HG03432 (cell line): Measurements from ENCODE around the gene NACA.
"Not testable (repeated sequence)": the region's sequence is repeated elsewhere in the genome, so short reads cannot be mapped to it uniquely, and the experiment has no call there.

Experiments
- ATAC-seq: cut with Tn5 transposase; IDR thresholded peaks from one replicate; pipeline ENCODE4 v1.9.1; 2021; ENCODE audit warnings: mild to moderate bottlenecking, moderate library complexity; ENCODE audit not compliant: unreplicated experiment

Gene NACA

GRCh38 chr12:56725723-56726102, 614 bp upstream of the NACA start:
- no peak for ATAC-seq

GRCh38 chr12:56724701-56724971, 463 bp downstream of the NACA start:
- ATAC-seq, result no peak

DNA sequence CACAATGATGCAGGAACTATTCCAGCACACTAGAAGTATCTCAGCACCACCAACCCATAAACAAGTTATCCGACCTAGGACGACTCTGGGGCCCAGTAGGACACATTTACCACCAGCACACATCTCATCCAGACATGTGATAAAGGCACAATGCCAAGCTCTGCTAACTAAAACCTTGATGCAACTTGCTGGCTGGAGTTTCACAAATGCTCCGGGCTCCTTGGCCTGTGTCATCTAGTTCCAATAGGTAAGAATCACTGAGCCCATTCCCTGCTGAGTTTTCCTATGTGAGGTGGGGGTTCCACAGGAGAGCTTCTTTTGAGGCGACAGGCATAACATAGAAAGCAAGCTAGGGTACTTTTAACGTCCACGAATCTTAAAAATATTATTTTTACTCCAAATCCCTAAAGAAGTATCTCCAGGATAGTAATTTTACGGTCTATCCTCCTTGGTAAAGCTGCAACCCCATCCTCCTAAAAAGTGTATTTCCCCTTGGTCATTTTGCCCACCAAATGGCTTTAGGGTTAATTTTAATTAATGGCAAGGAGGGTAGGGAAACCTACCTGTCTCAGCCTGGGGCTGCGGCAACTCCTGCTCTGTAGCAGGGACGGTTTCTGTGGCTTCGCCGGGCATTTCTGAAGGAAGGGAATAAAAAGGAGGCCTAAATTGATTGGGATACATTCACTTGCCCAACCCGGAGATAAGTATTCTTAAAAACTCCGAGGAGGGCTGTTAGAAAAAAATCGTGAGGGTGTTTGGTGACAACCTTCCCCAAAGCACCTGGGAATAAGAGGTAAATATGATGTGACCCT, 1.0 kb downstream of the NACA start:
- ATAC-seq, result no peak

- ATAC-seq, result no peak
These were observed 1.7 kb downstream of the NACA start for GRCh38 chr12:56723352-56723751.

DNA sequence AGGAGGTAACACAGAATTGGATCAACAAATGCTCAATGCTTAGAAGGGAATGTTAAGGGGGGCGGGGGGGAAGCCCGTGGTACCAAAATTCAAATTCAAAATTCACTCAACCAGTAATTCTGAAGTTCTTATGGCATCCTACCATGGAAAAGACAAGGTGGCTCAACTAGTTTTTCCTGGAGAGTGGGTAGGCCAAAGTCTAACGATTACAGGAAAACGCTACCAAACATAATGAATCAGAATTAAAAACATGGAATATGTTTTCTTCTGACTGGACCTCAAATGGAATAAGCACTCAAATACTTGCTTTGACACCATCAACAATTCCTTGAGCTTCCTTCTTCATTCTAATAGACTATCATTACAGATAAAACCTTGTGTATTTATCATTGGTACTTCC, 2.3 kb downstream of the NACA start:
- no peak for ATAC-seq

- ATAC-seq, result no peak
These were observed 3.4 kb downstream of the NACA start for GRCh38 chr12:56721721-56722120.

- no peak for ATAC-seq
These were observed 3.9 kb downstream of the NACA start for GRCh38 chr12:56721216-56721615.

GRCh38 chr12:56720731-56721151, 4.4 kb downstream of the NACA start:
- ATAC-seq, result no peak

DNA sequence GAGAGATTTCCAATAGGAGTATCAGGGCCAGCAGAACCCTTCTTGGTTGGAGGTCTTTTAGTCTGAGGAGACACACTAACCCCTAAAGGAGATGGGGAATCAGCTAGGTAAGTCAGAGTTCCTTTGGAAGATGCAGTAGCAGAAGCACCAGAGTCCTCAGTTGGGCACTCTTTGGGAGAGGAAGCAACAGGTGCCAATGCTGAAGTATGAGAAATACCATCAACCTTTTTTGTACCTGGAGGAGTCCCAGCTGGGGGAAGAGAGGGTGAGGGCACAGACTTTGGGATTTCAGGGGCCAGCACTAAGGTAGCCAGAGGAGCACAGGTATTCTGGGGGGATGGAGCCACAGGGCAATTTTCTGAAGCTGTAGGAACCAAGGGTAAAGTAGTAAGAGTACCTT, 6.0 kb downstream of the NACA start:
- no peak for ATAC-seq

DNA sequence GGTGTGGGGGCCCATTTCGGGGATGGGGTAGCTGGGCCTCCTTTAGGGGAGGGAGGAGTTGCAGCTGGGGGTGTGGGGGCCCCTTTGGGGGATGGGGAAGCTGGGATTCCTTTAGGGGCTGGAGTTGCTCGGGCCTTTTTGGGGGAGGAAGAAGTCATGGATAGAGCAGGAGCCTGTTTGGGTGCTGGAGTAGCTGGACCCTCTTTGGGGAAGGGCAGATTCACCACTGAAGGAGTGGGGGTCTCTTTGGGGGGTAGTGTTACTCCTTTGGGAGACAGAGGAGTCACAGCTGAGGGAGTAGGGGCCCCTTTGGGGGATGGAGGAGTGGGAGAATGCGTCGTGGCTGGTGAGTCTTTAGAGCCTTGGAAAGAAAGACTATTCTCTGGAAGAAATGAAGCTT, 6.5 kb downstream of the NACA start:
- ATAC-seq, result no peak

DNA sequence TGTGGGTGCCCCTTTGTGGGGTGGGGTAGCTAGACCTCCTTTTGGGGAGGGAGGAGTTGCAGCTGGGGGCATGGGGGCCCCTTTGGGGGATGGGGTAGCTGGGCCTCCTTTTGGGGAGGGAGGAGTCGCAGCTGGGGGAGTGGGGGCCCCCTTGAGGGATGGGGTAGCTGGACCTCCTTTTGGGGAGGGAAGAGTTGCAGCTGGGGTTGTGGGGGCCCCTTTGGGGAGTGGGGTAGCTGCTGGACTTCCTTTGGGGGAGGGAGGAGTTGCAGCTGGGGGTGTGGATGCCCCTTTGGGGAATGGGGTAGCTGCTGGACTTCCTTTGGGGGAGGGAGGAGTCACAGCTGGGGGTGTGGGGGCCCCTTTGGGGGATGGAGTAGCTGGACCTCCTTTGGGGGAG, 7.0 kb downstream of the NACA start:
- no peak for ATAC-seq

- no peak for ATAC-seq
These were observed 7.9 kb downstream of the NACA start for GRCh38 chr12:56716933-56717880.

- no peak for ATAC-seq
These were observed 8.6 kb downstream of the NACA start for GRCh38 chr12:56716458-56716857.

- no peak for ATAC-seq
These were observed 9.3 kb downstream of the NACA start for GRCh38 chr12:56715798-56716197.

DNA sequence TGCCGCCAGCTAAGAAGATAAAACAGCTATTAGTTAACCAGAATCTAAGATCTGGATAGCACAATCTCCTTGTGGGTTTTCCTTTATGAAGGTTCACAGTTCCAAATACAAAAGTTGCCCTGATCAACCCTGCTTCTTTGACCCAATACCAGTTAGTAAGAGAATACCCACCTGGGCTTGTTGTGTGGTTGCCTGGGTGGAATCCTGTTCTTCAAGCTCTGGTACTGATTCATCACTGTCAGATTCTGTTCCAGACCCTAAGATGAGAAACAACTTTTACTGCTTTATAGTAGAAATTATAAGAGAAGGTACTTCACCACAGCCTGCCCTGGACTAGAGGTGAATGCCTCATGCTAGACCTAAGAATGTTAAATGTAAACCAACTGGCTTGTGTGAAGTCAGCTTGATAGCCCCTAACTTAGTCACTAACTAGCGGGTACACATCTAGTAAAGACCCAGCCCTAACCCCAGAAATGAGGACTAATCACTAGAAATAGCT, 10.6 kb downstream of the NACA start:
- no peak for ATAC-seq

- no peak for ATAC-seq
These were observed 11.8 kb downstream of the NACA start for GRCh38 chr12:56713345-56713744.

DNA sequence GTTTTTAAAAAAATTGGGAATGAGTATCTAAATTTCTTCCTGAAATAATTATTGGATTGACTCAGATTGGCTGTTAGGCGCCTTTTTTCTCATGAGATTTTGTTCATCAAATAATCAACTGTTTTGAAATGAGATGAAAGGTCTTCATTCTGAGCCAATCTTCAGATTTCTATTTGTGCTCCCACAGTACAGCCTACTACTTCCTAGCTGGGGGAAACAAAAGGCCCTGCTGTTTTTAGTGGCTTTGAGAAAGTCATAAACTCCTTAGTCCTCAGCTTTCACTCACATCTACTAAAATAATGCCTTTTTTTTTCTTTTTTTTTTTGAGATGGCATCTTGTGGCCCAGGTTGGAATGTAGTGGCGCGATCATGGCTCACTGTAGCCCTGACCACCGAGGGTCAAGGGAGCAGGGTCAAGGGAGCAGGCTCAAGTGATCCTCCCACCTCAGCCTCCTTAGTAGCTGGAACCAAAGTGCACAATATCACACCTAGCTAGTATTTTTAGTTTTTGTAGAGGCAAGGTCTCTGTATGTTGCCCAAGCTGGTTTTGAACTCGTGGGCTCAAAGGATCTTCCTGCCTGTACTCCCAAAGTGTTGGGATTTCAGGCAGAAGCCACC, 15.2 kb downstream of the NACA start:
- ATAC-seq, result no peak

DNA sequence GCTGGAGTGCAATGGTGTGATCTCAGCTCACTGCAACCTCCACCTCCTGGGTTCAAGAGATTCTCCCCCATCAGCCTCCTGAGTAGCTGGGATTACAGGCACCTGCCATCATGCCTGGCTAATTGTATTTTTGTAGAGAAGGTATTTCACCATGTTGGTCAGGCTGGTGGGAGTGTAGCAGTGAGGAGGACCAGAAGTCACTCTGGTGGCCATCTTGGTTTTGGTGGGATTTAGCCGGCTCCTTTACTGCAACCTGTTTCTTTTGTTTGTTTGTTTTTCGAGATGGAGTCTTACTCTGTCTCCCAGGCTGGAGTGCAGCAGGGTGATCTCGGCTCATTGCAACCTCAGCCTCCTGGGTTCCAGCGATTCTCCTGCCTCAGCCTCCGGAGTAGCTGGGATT, 20.6 kb downstream of the NACA start:
- not testable (repeated sequence) for ATAC-seq

- no peak for ATAC-seq
These were observed 26.0 kb downstream of the NACA start for GRCh38 chr12:56699020-56699661.

DNA sequence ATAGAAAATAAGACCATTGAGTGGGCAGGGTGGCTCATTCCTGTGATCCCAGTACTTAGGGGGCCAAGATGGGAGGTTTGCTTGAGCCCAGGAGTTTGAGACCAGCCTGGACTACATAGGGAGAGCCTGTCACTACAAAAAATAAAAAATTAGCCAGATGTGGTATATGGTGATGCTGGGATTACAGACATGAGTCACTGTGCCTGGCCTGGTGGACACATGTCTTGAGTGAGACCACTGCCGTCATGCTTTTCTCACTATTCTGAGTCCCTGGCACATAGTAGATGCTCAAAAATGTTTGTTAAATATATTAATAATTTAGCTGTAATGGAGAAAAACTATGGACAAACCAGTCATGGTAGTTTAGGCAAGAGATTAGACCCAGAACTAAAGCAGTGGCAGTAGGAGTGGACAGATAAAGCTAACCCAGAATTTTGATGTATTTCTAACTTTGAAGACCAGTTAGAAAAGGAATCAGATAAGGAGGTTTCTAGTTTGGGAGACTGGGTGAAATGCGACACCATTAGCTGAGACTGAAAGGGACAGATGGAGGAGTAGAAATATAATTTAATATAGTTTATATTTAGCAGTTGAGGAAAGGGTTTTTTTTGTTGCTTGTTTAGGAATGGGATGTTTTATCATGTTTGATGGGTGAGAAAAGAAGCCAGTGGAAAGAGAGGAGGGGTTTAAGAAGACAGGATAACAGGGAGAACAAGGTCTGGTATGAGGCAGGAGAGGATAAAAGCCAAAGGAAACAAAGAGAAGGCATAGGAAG, 29.6 kb downstream of the NACA start:
- no peak for ATAC-seq
